IPS-18a (cell line): Measurements from ENCODE around the gene DLX6.

Source experiments
- H3K27ac ChIP-seq: one replicate; pipeline ENCODE4 v1.5.1; 2013; ENCODE audit warnings: low read length
- H3K27me3 ChIP-seq: one replicate; pipeline ENCODE4 v1.6.1; 2013; ENCODE audit warnings: mild to moderate bottlenecking, low read length; ENCODE audit not compliant: control insufficient read depth, insufficient read depth
- H3K36me3 ChIP-seq: one replicate; pipeline ENCODE4 v1.6.1; 2013; ENCODE audit warnings: low read depth, low read length; ENCODE audit not compliant: control insufficient read depth
- H3K4me1 ChIP-seq: one replicate; pipeline ENCODE4 v1.6.1; 2013; ENCODE audit warnings: low read depth, low read length; ENCODE audit not compliant: control insufficient read depth
- H3K4me3 ChIP-seq: one replicate; pipeline ENCODE4 v1.5.1; 2013; ENCODE audit warnings: low read length
- H3K9ac ChIP-seq: one replicate; pipeline ENCODE4 v1.6.1; 2013; ENCODE audit warnings: mild to moderate bottlenecking, low read length, moderate library complexity
- H3K9me3 ChIP-seq: one replicate; pipeline ENCODE4 v1.6.1; 2013; ENCODE audit warnings: low read depth, low read length; ENCODE audit not compliant: control insufficient read depth

The DLX6 gene

DNA sequence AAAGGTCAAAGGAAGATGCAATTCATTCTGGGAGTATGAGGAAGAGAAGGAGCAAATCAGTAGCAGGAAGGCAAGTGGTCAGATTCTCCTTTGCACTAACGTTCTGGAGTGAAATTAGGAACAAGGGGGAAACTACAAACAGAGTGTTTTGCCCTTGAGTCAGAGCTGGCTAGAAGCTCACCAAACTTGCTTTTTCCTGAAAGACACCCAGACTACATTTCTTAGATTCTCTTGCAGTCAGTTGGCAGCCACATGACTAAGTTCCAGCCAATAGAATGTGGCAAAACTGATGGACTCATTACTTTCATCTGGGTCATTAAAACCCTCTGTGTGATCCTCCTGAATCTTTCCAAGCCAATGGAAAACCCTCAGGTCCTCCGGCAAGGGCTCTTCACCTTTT, 37.9 kb downstream of the DLX6 start:
- no peak overlapping the region for H3K27ac ChIP-seq
- H3K4me3 ChIP-seq, result no peak overlapping the region
- H3K4me1 ChIP-seq, result no peaks in the 10 kb centered on the region
- H3K27me3 ChIP-seq, result no peaks in the 10 kb centered on the region
- no peak overlapping the region for H3K9ac ChIP-seq
- no peaks in the 10 kb centered on the region for H3K36me3 ChIP-seq
- no peaks in the 10 kb centered on the region for H3K9me3 ChIP-seq
